Neural progenitor cell (in vitro differentiated cells): ENCODE results near the gene TLR4. TPM values are rescaled to one million over a fixed set of nuclear protein-coding genes. Genes with fewer than 3 reads are reported as not detected.

ENCODE experiments used
- DNase-seq: peaks from one replicate; pipeline ENCODE4 v3.0.0-alpha.2; 2016; ENCODE audit warnings: low spot score
- H2AFZ ChIP-seq: fragments of 200-600 bp; sonication (generic); replicated peaks from 2 replicates; pipeline ENCODE4 v1.6.1; 2016; ENCODE audit warnings: antibody characterized with exemption
- H3F3A ChIP-seq: fragments of 200-600 bp; sonication (generic); 2 replicates; pipeline ENCODE4 v1.6.1; 2016; ENCODE audit warnings: antibody characterized with exemption, low read depth
- H3K27ac ChIP-seq: fragments of 200-600 bp; sonication (generic); 2 replicates; pipeline ENCODE4 v1.5.1; 2016; ENCODE audit warnings: mild to moderate bottlenecking
- H3K27me3 ChIP-seq: fragments of 200-600 bp; sonication (generic); 2 replicates; pipeline ENCODE4 v1.6.1; 2016; ENCODE audit warnings: mild to moderate bottlenecking, moderate library complexity
- H3K36me3 ChIP-seq: fragments of 200-600 bp; sonication (generic); 2 replicates; pipeline ENCODE4 v1.5.1; 2016
- H3K4me1 ChIP-seq: fragments of 200-600 bp; sonication (generic); 2 replicates; pipeline ENCODE4 v1.6.1; 2016; ENCODE audit warnings: mixed run types
- H3K4me2 ChIP-seq: fragments of 200-600 bp; sonication (generic); 2 replicates; pipeline ENCODE4 v1.6.1; 2016
- H3K4me3 ChIP-seq: fragments of 200-600 bp; sonication (generic); 2 replicates; pipeline ENCODE4 v1.5.1; 2016
- H3K79me2 ChIP-seq: fragments of 200-600 bp; sonication (generic); 2 replicates; pipeline ENCODE4 v1.6.1; 2016; ENCODE audit warnings: low read depth
- H3K9ac ChIP-seq: fragments of 200-600 bp; sonication (generic); 2 replicates; pipeline ENCODE4 v1.6.1; 2016
- H3K9me3 ChIP-seq: fragments of 200-600 bp; sonication (generic); 2 replicates; pipeline ENCODE4 v1.5.1; 2016; ENCODE audit warnings: low read depth
- H4K20me1 ChIP-seq: fragments of 200-600 bp; sonication (generic); 2 replicates; pipeline ENCODE4 v1.6.1; 2016; ENCODE audit warnings: low read depth
- H3K27ac Mint-ChIP-seq: 3 replicates; pipeline ENCODE4 v1.8.0; 2021; ENCODE audit warnings: mixed read lengths
- H3K27me3 Mint-ChIP-seq: 2 replicates; pipeline ENCODE4 v1.8.0; 2022; ENCODE audit warnings: low read depth, mild to moderate bottlenecking, inconsistent platforms, moderate library complexity, mixed read lengths; ENCODE audit not compliant: insufficient read depth
- H3K36me3 Mint-ChIP-seq: 3 replicates; pipeline ENCODE4 v1.8.0; 2021; ENCODE audit warnings: mixed read lengths
- H3K4me1 Mint-ChIP-seq: 3 replicates; pipeline ENCODE4 v1.8.0; 2021; ENCODE audit warnings: mixed read lengths
- H3K4me3 Mint-ChIP-seq: 3 replicates; pipeline ENCODE4 v1.8.0; 2021; ENCODE audit warnings: mild to moderate bottlenecking, moderate library complexity, mixed read lengths
- H3K9me3 Mint-ChIP-seq: 3 replicates; pipeline ENCODE4 v1.8.0; 2020; ENCODE audit warnings: mixed read lengths
- EZH2 ChIP-seq: fragments of 200-600 bp; sonication (generic); IDR thresholded peaks from 2 replicates; pipeline ENCODE4 v1.6.1; 2017; ENCODE audit warnings: antibody characterized with exemption, mild to moderate bottlenecking, moderate library complexity
- EZH2phosphoT487 ChIP-seq: fragments of 200-600 bp; sonication (generic); IDR thresholded peaks from 2 replicates; pipeline ENCODE4 v1.6.1; 2017; ENCODE audit warnings: antibody characterized with exemption
- total RNA-seq: library from RNA; depleted of rRNA; stranded (reverse); fragments of >200 nt; gene quantifications from 2 replicates; pipeline ENCODE4 v1.2.3, GENCODE V29; 2015; ENCODE audit warnings: low replicate concordance
- TF ChIP-seq, protein P1 (sequence below): fragments of 200-600 bp; sonication (generic); IDR thresholded peaks from 2 replicates; pipeline ENCODE4 v1.5.1; 2017; ENCODE audit warnings: antibody characterized with exemption, mild to moderate bottlenecking

The TLR4 gene
- total RNA-seq, 1 donor from 2014 or later: 0.24 TPM

- H3K9ac ChIP-seq: no peak overlapping the region
- Mint-ChIP-seq H3K4me1 (peaks cover 13% of the 10 kb centered on the region), H3K4me3 (no peak overlapping the region), H3K9me3 (no peaks in the 10 kb centered on the region), H3K36me3 (no peaks in the 10 kb centered on the region), H3K27me3 (no peaks in the 10 kb centered on the region), H3K27ac (no peak overlapping the region)
- H3K9me3 ChIP-seq: no peaks in the 10 kb centered on the region
- DNase-seq: peak; percentile 10
- H3K4me1 ChIP-seq: peaks cover 4% of the 10 kb centered on the region
- TF ChIP-seq, protein P1, sequence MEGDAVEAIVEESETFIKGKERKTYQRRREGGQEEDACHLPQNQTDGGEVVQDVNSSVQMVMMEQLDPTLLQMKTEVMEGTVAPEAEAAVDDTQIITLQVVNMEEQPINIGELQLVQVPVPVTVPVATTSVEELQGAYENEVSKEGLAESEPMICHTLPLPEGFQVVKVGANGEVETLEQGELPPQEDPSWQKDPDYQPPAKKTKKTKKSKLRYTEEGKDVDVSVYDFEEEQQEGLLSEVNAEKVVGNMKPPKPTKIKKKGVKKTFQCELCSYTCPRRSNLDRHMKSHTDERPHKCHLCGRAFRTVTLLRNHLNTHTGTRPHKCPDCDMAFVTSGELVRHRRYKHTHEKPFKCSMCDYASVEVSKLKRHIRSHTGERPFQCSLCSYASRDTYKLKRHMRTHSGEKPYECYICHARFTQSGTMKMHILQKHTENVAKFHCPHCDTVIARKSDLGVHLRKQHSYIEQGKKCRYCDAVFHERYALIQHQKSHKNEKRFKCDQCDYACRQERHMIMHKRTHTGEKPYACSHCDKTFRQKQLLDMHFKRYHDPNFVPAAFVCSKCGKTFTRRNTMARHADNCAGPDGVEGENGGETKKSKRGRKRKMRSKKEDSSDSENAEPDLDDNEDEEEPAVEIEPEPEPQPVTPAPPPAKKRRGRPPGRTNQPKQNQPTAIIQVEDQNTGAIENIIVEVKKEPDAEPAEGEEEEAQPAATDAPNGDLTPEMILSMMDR: no peak
- H3K27me3 ChIP-seq: no peaks in the 10 kb centered on the region
- H3K27ac ChIP-seq: no peak overlapping the region
- no peaks in the 10 kb centered on the region for H3F3A ChIP-seq
- no peaks in the 10 kb centered on the region for H4K20me1 ChIP-seq
- peak overlapping the region; percentile 18 for H2AFZ ChIP-seq
- H3K4me2 ChIP-seq: no peak overlapping the region
- H3K36me3 ChIP-seq: no peaks in the 10 kb centered on the region
- no peaks in the 10 kb centered on the region for H3K79me2 ChIP-seq
- H3K4me3 ChIP-seq: no peak overlapping the region
Measured at GRCh38 chr9:117757561-117758190, 53.5 kb downstream of the TLR4 start.

DNA sequence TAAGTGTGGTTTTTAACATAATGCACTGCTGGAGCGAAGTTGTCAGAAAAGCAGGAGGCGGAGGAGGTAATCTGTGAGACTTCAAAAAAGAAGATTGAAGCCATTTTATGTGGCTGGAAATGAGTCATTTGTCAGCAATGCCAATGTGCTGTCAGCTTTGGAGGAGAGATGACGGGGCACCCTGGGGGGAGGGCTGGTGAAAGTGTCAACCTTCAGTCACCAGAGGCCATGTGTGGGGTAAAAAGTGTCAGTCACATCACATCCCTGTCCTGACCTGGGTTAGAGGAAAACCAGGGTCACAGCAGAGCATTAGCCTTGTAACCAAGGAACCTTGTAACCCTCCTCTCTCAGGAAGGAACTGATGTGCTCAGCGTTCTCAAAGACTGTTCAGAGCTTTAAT is 59.1 kb downstream of the TLR4 start:
- no peaks in the 10 kb centered on the region for H4K20me1 ChIP-seq
- no peak for DNase-seq
- H3K9ac ChIP-seq: no peak overlapping the region
- no peaks in the 10 kb centered on the region for H3K27me3 ChIP-seq
- H3K4me1 ChIP-seq: no peaks in the 10 kb centered on the region
- Mint-ChIP-seq H3K4me3 (no peak overlapping the region), H3K4me1 (peaks cover 21% of the 10 kb centered on the region), H3K27ac (peak overlapping the region; percentile 50), H3K27me3 (peaks cover 2% of the 10 kb centered on the region), H3K9me3 (peaks cover 5% of the 10 kb centered on the region), H3K36me3 (peaks cover 3% of the 10 kb centered on the region)
- H3K4me2 ChIP-seq: no peak overlapping the region
- H3K27ac ChIP-seq: no peak overlapping the region
- peaks cover 2% of the 10 kb centered on the region for H3K9me3 ChIP-seq
- H3K36me3 ChIP-seq: no peaks in the 10 kb centered on the region
- no peak for TF ChIP-seq EZH2
- no peak for TF ChIP-seq EZH2phosphoT487
- TF ChIP-seq, protein P1: no peak
- no peak overlapping the region for H2AFZ ChIP-seq
- no peak overlapping the region for H3K4me3 ChIP-seq
- peaks cover 2% of the 10 kb centered on the region for H3F3A ChIP-seq
- no peaks in the 10 kb centered on the region for H3K79me2 ChIP-seq

DNA sequence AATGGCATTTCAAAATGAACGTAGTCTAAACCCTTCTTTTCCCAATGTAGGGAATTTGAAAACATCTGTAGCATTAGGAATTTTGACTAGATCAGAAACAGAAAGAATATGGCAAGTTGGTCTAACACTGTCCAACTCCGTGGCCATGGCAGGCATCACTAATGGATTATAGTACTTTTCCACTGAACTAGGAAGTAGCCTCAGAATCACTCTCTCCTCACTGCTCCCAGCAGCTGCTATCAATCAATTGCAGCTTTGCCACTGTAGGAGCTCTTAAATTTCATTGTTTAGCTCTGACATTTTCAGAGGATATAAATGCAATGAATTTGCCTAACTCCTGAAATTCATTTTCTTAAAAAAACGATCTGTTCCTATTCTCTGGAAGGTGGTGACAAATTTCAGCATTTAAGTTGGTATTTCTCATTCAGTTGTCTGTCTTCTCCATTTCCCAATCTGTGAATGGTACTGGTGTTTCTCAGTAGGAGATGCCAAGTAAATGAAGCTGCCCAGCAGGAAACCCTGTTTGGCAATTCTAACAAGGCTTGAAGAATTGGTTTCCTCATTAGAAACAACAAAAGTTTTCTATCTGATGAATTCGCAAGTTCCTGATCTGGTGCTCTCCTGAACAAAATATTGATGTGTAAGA is 64.7 kb downstream of the TLR4 start:
- peak; percentile 62 for DNase-seq
- Histone ChIP-seq H3K27ac (peak overlapping the region; percentile 71), H2AFZ (no peak overlapping the region), H4K20me1 (no peaks in the 10 kb centered on the region), H3K36me3 (no peaks in the 10 kb centered on the region), H3K79me2 (no peaks in the 10 kb centered on the region), H3K27me3 (no peaks in the 10 kb centered on the region), H3K4me2 (peak overlapping the region; percentile 67), H3K4me1 (peaks cover 19% of the 10 kb centered on the region), H3K4me3 (peak overlapping the region; percentile 31), H3K9me3 (peaks cover 5% of the 10 kb centered on the region), H3K9ac (no peak overlapping the region), H3F3A (peaks cover 18% of the 10 kb centered on the region)
- Mint-ChIP-seq H3K4me1 (peaks cover 21% of the 10 kb centered on the region), H3K4me3 (no peak overlapping the region), H3K27me3 (peaks cover 2% of the 10 kb centered on the region), H3K9me3 (peaks cover 9% of the 10 kb centered on the region), H3K27ac (no peak overlapping the region), H3K36me3 (peaks cover 3% of the 10 kb centered on the region)
- TF ChIP-seq EZH2 (no peak), EZH2phosphoT487 (no peak)
- TF ChIP-seq, protein P1: no peak
